Lower leg skin (tissue), 3 donors: ENCODE measurements around the gene BRF1.

ENCODE experiments used
- CTCF ChIP-seq, 3 donors: fragments of 450-650 bp; IDR thresholded peaks; one replicate each; pipeline ENCODE4 v1.5.1; 2016; ENCODE audit warnings: antibody characterized with exemption in 3 of 3, mild to moderate bottlenecking in 3 of 3, moderate library complexity in 2 of 3
- POLR2A ChIP-seq, 2 donors: fragments of 450-650 bp; IDR thresholded peaks; one replicate each; pipeline ENCODE4 v1.6.1; 2016 to 2017; ENCODE audit warnings: antibody characterized with exemption in 2 of 2, mild to moderate bottlenecking in 1 of 2, moderate library complexity in 1 of 2

GRCh38 chr14:105303949-105304348 is 3.1 kb upstream of the BRF1 start:
- TF ChIP-seq CTCF (IDR thresholded peaks at IDR 0.05) (no peak), POLR2A (IDR thresholded peaks at IDR 0.05) (no peak)
